K562 (cell line): Measurements from ENCODE around the gene GRPR. TPM values are rescaled to one million over a fixed set of nuclear protein-coding genes. Genes with fewer than 3 reads are reported as not detected.

ENCODE experiments used
- ATAC-seq: fragments of 200-7000 bp; cut with Tn5 transposase; 3 replicates; pipeline ENCODE4 v1.9.1; 2020; ENCODE audit warnings: moderate library complexity
- BruUV-seq: library from RNA; stranded (reverse); fragments of 400-500 nt; replicated peaks from 2 replicates; lab custom pipeline; 2021; lab: Mats Ljungman, UMichigan
- CTCF ChIA-PET: fragments of 300-600 bp; formaldehyde crosslinking; extraction: SDS; loops from one replicate; lab custom pipeline; 2021; ENCODE audit warnings: low intra/inter-chr PET ratio; lab: Yijun Ruan, JAX
- POLR2A ChIA-PET: fragments of 300-600, 350-650 bp; sonication (Branson Sonifier 250); formaldehyde crosslinking; extraction: SDS; loops from one replicate; lab custom pipeline; 2021; ENCODE audit warnings: antibody characterized with exemption, inconsistent platforms; lab: Yijun Ruan, JAX
- DNase-seq, 4 experiments: peaks; one replicate each; pipeline versions ENCODE4 v3.0.0 to v3.0.0-alpha.2; 2011 to 2018; ENCODE audit warnings: low spot score in 3 of 4, mixed read lengths in 3 of 4; ENCODE audit errors: extremely low read depth in 1 of 4
- FAIRE-seq: peaks from 2 replicates; lab custom pipeline; 2011; peaks lifted over from hg19 to GRCh38; lab: Jason Lieb, UNC
- H2AFZ ChIP-seq: 2 replicates; pipeline ENCODE4 v1.6.0; 2011; ENCODE audit warnings: low read depth, low read length, control low read depth, inconsistent platforms
- H3K27ac ChIP-seq: fragments of 200-600 bp; 3 replicates; pipeline ENCODE4 v1.8.0; 2011; ENCODE audit warnings: low read depth, mild to moderate bottlenecking, control low read depth, inconsistent platforms, low read length, moderate library complexity, mixed read lengths; ENCODE audit errors: extremely low read depth
- H3K27me3 ChIP-seq, 2 experiments: fragments of 300-600 bp in 1 of 2; 2 replicates in 1 of 2; 3 replicates in 1 of 2; pipeline versions ENCODE4 v1.6.0 to v1.8.0; 2011; ENCODE audit warnings: inconsistent platforms in 2 of 2, low read length in 2 of 2, mild to moderate bottlenecking in 1 of 2, mixed read lengths in 1 of 2, moderate library complexity in 1 of 2; ENCODE audit not compliant: control insufficient read depth in 2 of 2, insufficient read depth in 2 of 2
- H3K36me3 ChIP-seq: fragments of 300-600 bp; 3 replicates; pipeline ENCODE4 v1.8.0; 2011; ENCODE audit warnings: mild to moderate bottlenecking, low read length, inconsistent platforms; ENCODE audit not compliant: control insufficient read depth, insufficient read depth
- H3K4me1 ChIP-seq, 2 experiments: fragments of 200-600 bp in 1 of 2; replicated peaks in 1 of 2; 2 replicates in 1 of 2; 3 replicates in 1 of 2; pipeline versions ENCODE4 v1.5.1 to v1.8.0; 2011; ENCODE audit warnings: inconsistent platforms in 2 of 2, low read length in 2 of 2, mild to moderate bottlenecking in 1 of 2, mixed read lengths in 1 of 2, moderate library complexity in 1 of 2; ENCODE audit not compliant: control insufficient read depth in 2 of 2, insufficient read depth in 2 of 2
- H3K4me2 ChIP-seq: 2 replicates; pipeline ENCODE4 v1.6.1; 2011; ENCODE audit warnings: low read length, control low read depth, inconsistent platforms, mixed read lengths; ENCODE audit not compliant: insufficient read depth
- H3K4me3 ChIP-seq: fragments of 200-600 bp; sonication (generic), shearing (Covaris generic); 2 replicates; pipeline ENCODE4 v1.5.1; 2016; ENCODE audit warnings: control low read depth, inconsistent platforms
- H3K79me2 ChIP-seq: fragments of 200-600 bp; 3 replicates; pipeline ENCODE4 v1.8.0; 2011; ENCODE audit warnings: low read length, inconsistent platforms; ENCODE audit not compliant: control insufficient read depth, insufficient read depth
- H3K9ac ChIP-seq, 2 experiments: 2 replicates each; pipeline versions ENCODE4 v1.6.0 to v1.6.1; 2011; ENCODE audit warnings: low read depth in 2 of 2, low read length in 2 of 2, control low read depth in 1 of 2, inconsistent platforms in 1 of 2, mild to moderate bottlenecking in 1 of 2, mixed read lengths in 1 of 2; ENCODE audit not compliant: insufficient read depth in 1 of 2
- H3K9me1 ChIP-seq: one replicate; pipeline ENCODE4 v1.6.0; 2011; ENCODE audit warnings: inconsistent platforms, mild to moderate bottlenecking, low read length, moderate library complexity; ENCODE audit not compliant: control insufficient read depth, insufficient read depth
- H3K9me3 ChIP-seq: replicated peaks from 2 replicates; pipeline ENCODE4 v1.5.1; 2011; ENCODE audit warnings: low read depth, low read length, inconsistent platforms; ENCODE audit not compliant: control insufficient read depth, insufficient read depth
- H4K20me1 ChIP-seq: replicated peaks from 2 replicates; pipeline ENCODE4 v1.6.1; 2011; ENCODE audit warnings: low read length, inconsistent platforms, mixed read lengths; ENCODE audit not compliant: control insufficient read depth, insufficient read depth
- ARID4B ChIP-seq: sonication (generic); formaldehyde crosslinking; IDR thresholded peaks from 2 replicates; pipeline ENCODE4 v1.8.0; 2022; ENCODE audit warnings: mild to moderate bottlenecking, missing genetic modification reagents
- GTF2E2 ChIP-seq: fragments of 200-800 bp; sonication (Bioruptor generic); IDR thresholded peaks from 2 replicates; pipeline ENCODE4 v1.6.1; 2016; ENCODE audit warnings: missing genetic modification characterization, missing compliant biosample characterization
- HNRNPL ChIP-seq: fragments of 200-400 bp; formaldehyde crosslinking; IDR thresholded peaks from 2 replicates; pipeline ENCODE4 v1.6.1; 2017; ENCODE audit warnings: low read depth, mild to moderate bottlenecking, low read length
- OTX1 ChIP-seq: fragments of 450-650 bp; formaldehyde crosslinking; IDR thresholded peaks from 2 replicates; pipeline ENCODE4 v1.4.0; 2022; ENCODE audit warnings: mild to moderate bottlenecking
- POLR2G ChIP-seq: fragments of 200-400 bp; formaldehyde crosslinking; IDR thresholded peaks from 2 replicates; pipeline ENCODE4 v1.6.1; 2017; ENCODE audit warnings: low read depth, mild to moderate bottlenecking, antibody characterized with exemption, low read length, moderate library complexity
- POLR3A ChIP-seq: IDR thresholded peaks from 2 replicates; pipeline ENCODE4 v1.6.1; 2011; ENCODE audit warnings: borderline replicate concordance, mild to moderate bottlenecking, moderate library complexity; ENCODE audit not compliant: insufficient read length, insufficient read depth; ENCODE audit errors: extremely low read depth
- RBM22 ChIP-seq: fragments of 200-400 bp; formaldehyde crosslinking; IDR thresholded peaks from 2 replicates; pipeline ENCODE4 v1.6.1; 2018; ENCODE audit warnings: low read length, low read depth; ENCODE audit not compliant: poor library complexity, severe bottlenecking
- WGBS: fragments of 100-300 bp; shearing (Covaris generic); methylation state at CpG from one replicate; pipeline ENCODE4 v1.1.6; 2016; ENCODE audit warnings: low coverage, mixed read lengths; ENCODE audit not compliant: insufficient coverage; ENCODE audit errors: missing lambda C conversion rate; 5-methylcytosine and 5-hydroxymethylcytosine counted together
- in situ Hi-C: fragments of 300-500 bp; cut with MboI; formaldehyde crosslinking; loops from 4 replicates; pipeline ENCODE4 v1.15.0; 2018; ENCODE audit warnings: inconsistent platforms, mixed read lengths
- intact Hi-C: fragments of 100-400 bp; cut with micrococcal nuclease; formaldehyde crosslinking; loops from 2 replicates; pipeline ENCODE4 v1.14.2; 2022
- polyA plus RNA-seq, 8 experiments: library from polyadenylated mRNA; depleted of rRNA in 4 of 8; stranded (reverse) in 5 of 8; unstranded in 3 of 8; fragments of >200 nt; fragmentation: Nextera tagmentation in 2 of 8; fragmentation: Illumina TruSeq in 1 of 8; extraction: Ambion mirVana in 2 of 8; extraction: Trizol in 1 of 8; gene quantifications; 2 replicates each; pipeline versions ENCODE4 v1.2.1 to v1.2.3, GENCODE V29; 2011 to 2014; ENCODE audit warnings: inconsistent platforms in 1 of 8, missing spikeins in 1 of 8
- total RNA-seq, 7 experiments: library from RNA; depleted of rRNA in 6 of 7; stranded (reverse); fragments of >200 nt in 6 of 7; fragmentation: Illumina TruSeq in 2 of 7; extraction: Trizol in 2 of 7; gene quantifications; 2 replicates each; pipeline versions ENCODE4 v1.2.1 to v1.2.3, GENCODE V29; 2011 to 2021; ENCODE audit warnings: low replicate concordance in 1 of 7

The GRPR gene
- total and polyA plus RNA-seq, 9 of the 15 experiments (the other 6 are each of a cell fraction or from before 2014, with no cell fraction given) = 0.06 to 0.11 TPM; not detected in 7

- 12% methylated on average over 2 of the region's 2 CpGs for WGBS
- H4K20me1 ChIP-seq = no peaks in the 10 kb centered on the region
- no TSS peak for BruUV-seq
- no peak overlapping the region for H3K27ac ChIP-seq
- ATAC-seq = no peak
- ChIA-PET POLR2A (no interaction called here), CTCF (no interaction called here)
- in situ Hi-C loops = no loop called here
- H3K4me3 ChIP-seq = no peak overlapping the region
- no peaks in the 10 kb centered on the region for H3K79me2 ChIP-seq
- H3K9me3 ChIP-seq = no peaks in the 10 kb centered on the region
- no peak for FAIRE-seq
- H3K4me1 ChIP-seq = no peaks in the 10 kb centered on the region
- intact Hi-C loops = no loop called here
- H3K9ac ChIP-seq = no peak overlapping the region
- DNase-seq = no peak
- no peaks in the 10 kb centered on the region for H3K27me3 ChIP-seq
- H3K36me3 ChIP-seq = no peaks in the 10 kb centered on the region
- H3K9me1 ChIP-seq = no peaks in the 10 kb centered on the region
- H3K4me2 ChIP-seq = no peak overlapping the region
- no peak overlapping the region for H2AFZ ChIP-seq
- TF ChIP-seq RBM22 = no peak
- no peak for TF ChIP-seq HNRNPL
- TF ChIP-seq POLR3A = no peak
- no peak for TF ChIP-seq POLR2G
- no peak for TF ChIP-seq ARID4B
- no peak for TF ChIP-seq OTX1 (CRISPR knock-in tag)
- no peak for TF ChIP-seq GTF2E2 (tag)
These were observed 53.9 kb downstream of the GRPR start for GRCh38 chrX:16177260-16177659.
